ENCODE results near the gene AHNAK2.

Gene AHNAK2

DNA sequence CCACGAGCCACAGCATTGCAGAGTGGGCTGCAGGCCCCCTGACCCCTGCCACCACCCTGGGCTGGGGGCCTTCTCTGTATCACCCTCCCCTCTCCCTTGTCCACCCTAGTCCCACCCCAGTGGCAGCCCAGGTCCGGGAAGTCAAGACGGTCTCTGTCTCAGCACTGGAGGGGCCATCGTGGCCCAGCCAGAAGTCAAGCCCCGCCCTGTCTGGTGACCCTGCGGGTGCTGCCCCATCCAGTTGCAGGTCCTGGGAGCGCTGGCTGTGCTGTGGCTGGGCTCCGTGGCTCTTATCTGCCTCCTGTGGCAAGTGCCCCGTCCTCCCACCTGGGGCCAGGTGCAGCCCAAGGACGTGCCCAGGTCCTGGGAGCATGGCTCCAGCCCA lies 50.8 kb downstream of the AHNAK2 start:
- no peaks in the 10 kb centered on the region for H3K27me3 ChIP-seq (ENCODE audit: insufficient read depth, low read depth, severe bottlenecking)
- no peaks in the 10 kb centered on the region for H3K36me3 ChIP-seq
- DNase-seq, result no peak
- peaks cover 7% of the 10 kb centered on the region for H3K9me3 ChIP-seq (ENCODE audit: severe bottlenecking)
- H3K4me3 ChIP-seq (ENCODE audit: low read depth, low read length), result no peak overlapping the region
- TF ChIP-seq, protein P1, sequence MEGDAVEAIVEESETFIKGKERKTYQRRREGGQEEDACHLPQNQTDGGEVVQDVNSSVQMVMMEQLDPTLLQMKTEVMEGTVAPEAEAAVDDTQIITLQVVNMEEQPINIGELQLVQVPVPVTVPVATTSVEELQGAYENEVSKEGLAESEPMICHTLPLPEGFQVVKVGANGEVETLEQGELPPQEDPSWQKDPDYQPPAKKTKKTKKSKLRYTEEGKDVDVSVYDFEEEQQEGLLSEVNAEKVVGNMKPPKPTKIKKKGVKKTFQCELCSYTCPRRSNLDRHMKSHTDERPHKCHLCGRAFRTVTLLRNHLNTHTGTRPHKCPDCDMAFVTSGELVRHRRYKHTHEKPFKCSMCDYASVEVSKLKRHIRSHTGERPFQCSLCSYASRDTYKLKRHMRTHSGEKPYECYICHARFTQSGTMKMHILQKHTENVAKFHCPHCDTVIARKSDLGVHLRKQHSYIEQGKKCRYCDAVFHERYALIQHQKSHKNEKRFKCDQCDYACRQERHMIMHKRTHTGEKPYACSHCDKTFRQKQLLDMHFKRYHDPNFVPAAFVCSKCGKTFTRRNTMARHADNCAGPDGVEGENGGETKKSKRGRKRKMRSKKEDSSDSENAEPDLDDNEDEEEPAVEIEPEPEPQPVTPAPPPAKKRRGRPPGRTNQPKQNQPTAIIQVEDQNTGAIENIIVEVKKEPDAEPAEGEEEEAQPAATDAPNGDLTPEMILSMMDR (IDR thresholded peaks at IDR 0.05; ENCODE audit: low read depth, low read length), result no peak
- no peak overlapping the region for H3K27ac ChIP-seq

GRCh38 chr14:104926619-104927431 lies 51.3 kb downstream of the AHNAK2 start:
- Histone ChIP-seq H3K4me3 (ENCODE audit: low read depth, low read length) (no peak overlapping the region), H3K27ac (no peak overlapping the region), H3K36me3 (no peaks in the 10 kb centered on the region), H3K27me3 (ENCODE audit: insufficient read depth, low read depth, severe bottlenecking) (no peaks in the 10 kb centered on the region), H3K9me3 (ENCODE audit: severe bottlenecking) (peaks cover 7% of the 10 kb centered on the region)
- DNase-seq, result no peak
- TF ChIP-seq, protein P1 (IDR thresholded peaks at IDR 0.05; ENCODE audit: low read depth, low read length), result 0 out of 2 replicates have a peak, but pooled peaks have one; percentile 11

GRCh38 chr14:104925855-104926609 lies 52.1 kb downstream of the AHNAK2 start:
- no peaks in the 10 kb centered on the region for H3K36me3 ChIP-seq
- H3K9me3 ChIP-seq (ENCODE audit: severe bottlenecking), result peaks cover 7% of the 10 kb centered on the region
- H3K27me3 ChIP-seq (ENCODE audit: insufficient read depth, low read depth, severe bottlenecking), result no peaks in the 10 kb centered on the region
- DNase-seq, result no peak
- TF ChIP-seq, protein P1 (IDR thresholded peaks at IDR 0.05; ENCODE audit: low read depth, low read length), result 0 out of 2 replicates have a peak, but pooled peaks have one; percentile 2
- no peak overlapping the region for H3K4me3 ChIP-seq (ENCODE audit: low read depth, low read length)
- no peak overlapping the region for H3K27ac ChIP-seq

GRCh38 chr14:104925214-104925854 lies 52.8 kb downstream of the AHNAK2 start:
- Histone ChIP-seq H3K36me3 (no peaks in the 10 kb centered on the region), H3K9me3 (ENCODE audit: severe bottlenecking) (peaks cover 7% of the 10 kb centered on the region), H3K27me3 (ENCODE audit: insufficient read depth, low read depth, severe bottlenecking) (no peaks in the 10 kb centered on the region), H3K4me3 (ENCODE audit: low read depth, low read length) (no peak overlapping the region), H3K27ac (no peak overlapping the region)
- no peak for DNase-seq
- TF ChIP-seq, protein P1 (IDR thresholded peaks at IDR 0.05; ENCODE audit: low read depth, low read length), result no peak

- Histone ChIP-seq H3K36me3 (no peaks in the 10 kb centered on the region), H3K9me3 (ENCODE audit: severe bottlenecking) (peaks cover 7% of the 10 kb centered on the region), H3K27ac (no peak within 1 kb of the TSS), H3K4me3 (ENCODE audit: low read depth, low read length) (no peak within 1 kb of the TSS), H3K27me3 (ENCODE audit: insufficient read depth, low read depth, severe bottlenecking) (no peaks in the 10 kb centered on the region)
- DNase-seq, result no peak
- TF ChIP-seq, protein P1 (IDR thresholded peaks at IDR 0.05; ENCODE audit: low read depth, low read length), result no peak
Measured at GRCh38 chr14:104924421-104925213, 53.6 kb downstream of the AHNAK2 start, which contains the start of gene PLD4. Gene PLD4 (plus strand): TSS chr14:104924879. CDS start chr14:104927141, 2,262 bp downstream.

Data from WERI-Rb-1 (cell line).